Measurements from ENCODE around the gene ANLN. TPM values are rescaled to one million over a fixed set of nuclear protein-coding genes. Genes with fewer than 3 reads are reported as not detected.

ANLN gene
- total RNA-seq, 2 donors from 2014 or later, result 0.39 to 0.52 TPM

- H3K4me3 Mint-ChIP-seq, result no peak overlapping the region
- no peaks in the 10 kb centered on the region for H3K36me3 Mint-ChIP-seq (ENCODE audit: low read depth)
- no peak for DNase-seq
Observed at GRCh38 chr7:36406156-36406555, 16.5 kb downstream of the ANLN start.

GRCh38 chr7:36407636-36408550 lies 18.2 kb downstream of the ANLN start:
- DNase-seq, result no peak
- no peak for ATAC-seq
- Mint-ChIP-seq H3K4me3 (no peak overlapping the region), H3K36me3 (ENCODE audit: low read depth) (no peaks in the 10 kb centered on the region), H3K27me3 (no peaks in the 10 kb centered on the region), H3K27ac (no peak overlapping the region), H3K4me1 (peaks cover 15% of the 10 kb centered on the region)
- no peaks in the 10 kb centered on the region for H3K9me3 ChIP-seq (ENCODE audit: control insufficient read depth, low read length, poor library complexity, severe bottlenecking)

More at GRCh38 chr7:36406156-36406555, 16.5 kb downstream of the ANLN start:
- H3K27ac Mint-ChIP-seq, result no peak overlapping the region
- no peak for ATAC-seq
- H3K4me1 Mint-ChIP-seq, result peaks cover 15% of the 10 kb centered on the region
- no peaks in the 10 kb centered on the region for H3K27me3 Mint-ChIP-seq
- H3K9me3 ChIP-seq (ENCODE audit: control insufficient read depth, low read length, poor library complexity, severe bottlenecking), result no peaks in the 10 kb centered on the region

DNA sequence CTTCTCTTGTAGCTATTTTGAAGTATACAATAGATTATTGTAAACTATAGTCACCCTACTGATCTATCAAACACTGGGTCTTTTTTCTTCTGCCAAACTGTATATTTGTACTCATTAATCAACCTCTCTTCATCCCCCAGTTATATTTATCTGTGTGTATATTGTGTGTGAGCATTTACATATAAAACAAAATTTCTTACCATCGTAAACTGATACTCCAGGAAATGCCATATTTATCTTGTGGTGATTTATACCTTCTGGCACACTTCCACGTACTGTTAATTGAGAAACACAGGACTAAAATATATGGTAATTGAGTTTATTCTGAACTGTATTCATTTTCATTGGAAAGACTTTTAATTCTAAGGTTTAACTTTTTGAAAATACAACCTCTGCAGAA lies 18.9 kb downstream of the ANLN start:
- Mint-ChIP-seq H3K36me3 (ENCODE audit: low read depth) (no peaks in the 10 kb centered on the region), H3K27me3 (no peaks in the 10 kb centered on the region), H3K4me3 (no peak overlapping the region), H3K27ac (no peak overlapping the region), H3K4me1 (peaks cover 11% of the 10 kb centered on the region)
- no peak for ATAC-seq
- H3K9me3 ChIP-seq (ENCODE audit: control insufficient read depth, low read length, poor library complexity, severe bottlenecking), result no peaks in the 10 kb centered on the region
- no peak for DNase-seq

GRCh38 chr7:36409180-36409579 lies 19.5 kb downstream of the ANLN start:
- ATAC-seq, result no peak
- Mint-ChIP-seq H3K27me3 (no peaks in the 10 kb centered on the region), H3K4me1 (peaks cover 10% of the 10 kb centered on the region), H3K36me3 (ENCODE audit: low read depth) (no peaks in the 10 kb centered on the region), H3K27ac (no peak overlapping the region), H3K4me3 (no peak overlapping the region)
- no peaks in the 10 kb centered on the region for H3K9me3 ChIP-seq (ENCODE audit: control insufficient read depth, low read length, poor library complexity, severe bottlenecking)
- DNase-seq, result no peak

- Mint-ChIP-seq H3K27ac (no peak overlapping the region), H3K4me3 (no peak overlapping the region), H3K27me3 (no peaks in the 10 kb centered on the region), H3K36me3 (ENCODE audit: low read depth) (no peaks in the 10 kb centered on the region), H3K4me1 (peaks cover 3% of the 10 kb centered on the region)
- H3K9me3 ChIP-seq (ENCODE audit: control insufficient read depth, low read length, poor library complexity, severe bottlenecking), result no peaks in the 10 kb centered on the region
- no peak for DNase-seq
- ATAC-seq, result no peak
Observed at GRCh38 chr7:36415144-36415543, 25.5 kb downstream of the ANLN start.

DNA sequence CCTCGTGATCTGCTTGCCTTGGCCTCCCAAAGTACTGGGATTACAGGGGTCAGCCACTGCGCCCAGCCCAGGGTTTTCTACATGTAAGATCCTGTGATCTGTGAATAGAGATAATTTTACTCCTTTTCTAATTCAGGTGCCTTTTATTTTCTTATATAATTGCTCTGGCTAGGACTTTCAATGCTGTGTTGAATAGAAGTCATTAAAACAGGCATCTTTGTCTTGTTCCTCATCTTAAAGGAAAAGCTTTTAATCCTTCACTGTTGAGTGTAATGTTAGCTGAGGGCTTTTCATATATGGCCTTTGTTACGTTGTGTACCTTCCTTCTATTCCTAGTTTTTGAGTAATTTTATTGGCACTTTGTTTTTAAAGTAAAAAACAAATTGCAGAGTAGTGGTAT lies 26.6 kb downstream of the ANLN start:
- H3K27ac Mint-ChIP-seq, result no peak overlapping the region
- H3K4me3 Mint-ChIP-seq, result no peak overlapping the region
- no peaks in the 10 kb centered on the region for H3K36me3 Mint-ChIP-seq (ENCODE audit: low read depth)
- no peaks in the 10 kb centered on the region for H3K9me3 ChIP-seq (ENCODE audit: control insufficient read depth, low read length, poor library complexity, severe bottlenecking)
- DNase-seq, result no peak
- ATAC-seq, result no peak
- no peaks in the 10 kb centered on the region for H3K27me3 Mint-ChIP-seq
- H3K4me1 Mint-ChIP-seq, result peaks cover 3% of the 10 kb centered on the region

DNA sequence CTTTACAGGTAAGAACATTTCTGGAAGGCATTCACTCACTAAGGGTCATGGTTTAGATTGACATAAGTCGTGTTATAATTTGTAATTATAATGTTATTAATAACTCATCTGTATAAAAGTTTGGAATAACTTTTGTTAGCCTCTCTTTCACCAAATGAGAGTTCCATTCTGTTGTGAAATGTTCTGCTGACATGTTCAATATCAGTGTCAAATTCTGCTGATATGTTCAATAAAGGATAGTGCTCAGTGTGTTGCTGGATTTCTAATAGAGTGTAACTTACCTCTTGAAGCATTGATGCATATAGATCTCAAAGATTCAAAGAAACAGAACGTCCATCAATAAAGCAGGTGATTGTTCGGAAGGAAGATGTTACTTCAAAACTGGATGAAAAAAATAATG lies 30.6 kb downstream of the ANLN start:
- DNase-seq, result no peak
- Mint-ChIP-seq H3K4me3 (no peak overlapping the region), H3K36me3 (ENCODE audit: low read depth) (no peaks in the 10 kb centered on the region), H3K27ac (no peak overlapping the region), H3K4me1 (no peaks in the 10 kb centered on the region), H3K27me3 (no peaks in the 10 kb centered on the region)
- H3K9me3 ChIP-seq (ENCODE audit: control insufficient read depth, low read length, poor library complexity, severe bottlenecking), result no peaks in the 10 kb centered on the region
- no peak for ATAC-seq

- ATAC-seq (no peak), DNase-seq (no peak)
- no peak overlapping the region for H3K27ac Mint-ChIP-seq
- H3K9me3 ChIP-seq (ENCODE audit: control insufficient read depth, low read length, poor library complexity, severe bottlenecking), result no peaks in the 10 kb centered on the region
- no peak overlapping the region for H3K4me3 Mint-ChIP-seq
- H3K4me1 Mint-ChIP-seq, result no peaks in the 10 kb centered on the region
- no peaks in the 10 kb centered on the region for H3K27me3 Mint-ChIP-seq
- H3K36me3 Mint-ChIP-seq (ENCODE audit: low read depth), result no peaks in the 10 kb centered on the region
Observed at GRCh38 chr7:36422072-36422471, 32.4 kb downstream of the ANLN start.

DNA sequence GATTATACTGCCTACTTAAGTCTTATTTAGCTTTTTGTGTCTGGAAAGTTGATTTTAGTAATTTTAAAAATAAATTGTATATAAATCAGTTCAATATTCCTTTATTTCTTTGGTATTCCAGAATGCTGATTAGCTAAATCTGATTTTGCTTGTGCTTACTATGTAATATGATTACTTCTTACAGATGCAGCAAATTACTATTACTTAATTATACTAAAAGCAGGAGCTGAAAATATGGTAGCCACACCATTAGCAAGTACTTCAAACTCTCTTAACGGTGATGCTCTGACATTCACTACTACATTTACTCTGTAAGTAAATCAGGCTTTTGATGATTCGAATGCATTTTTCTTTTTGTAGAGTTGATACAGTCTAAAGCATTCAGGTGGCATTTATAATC lies 34.0 kb downstream of the ANLN start:
- no peaks in the 10 kb centered on the region for H3K4me1 Mint-ChIP-seq
- no peak overlapping the region for H3K27ac Mint-ChIP-seq
- H3K36me3 Mint-ChIP-seq (ENCODE audit: low read depth), result no peaks in the 10 kb centered on the region
- ATAC-seq, result no peak
- no peaks in the 10 kb centered on the region for H3K27me3 Mint-ChIP-seq
- H3K4me3 Mint-ChIP-seq, result no peak overlapping the region
- H3K9me3 ChIP-seq (ENCODE audit: control insufficient read depth, low read length, poor library complexity, severe bottlenecking), result no peaks in the 10 kb centered on the region
- no peak for DNase-seq

DNA sequence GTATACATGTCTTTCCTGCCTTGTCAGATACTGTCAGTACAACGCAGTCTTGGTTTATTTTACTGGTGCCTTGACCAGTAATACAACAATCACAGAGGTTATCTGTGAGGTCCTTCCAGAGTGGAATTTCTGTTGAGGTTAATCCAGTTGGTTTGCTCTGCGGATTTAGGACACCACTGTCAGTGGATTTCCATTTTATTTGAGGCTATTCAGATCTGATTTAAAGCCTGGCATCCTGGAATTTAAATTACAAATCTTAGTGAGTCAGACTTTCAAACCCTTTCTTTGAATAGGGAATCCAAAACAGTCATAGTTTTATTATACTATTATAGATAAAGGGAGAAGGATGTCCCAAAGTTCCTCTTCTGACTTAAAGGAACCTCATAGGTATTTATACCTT lies 40.5 kb downstream of the ANLN start:
- Mint-ChIP-seq H3K27ac (no peak overlapping the region), H3K4me1 (no peaks in the 10 kb centered on the region), H3K4me3 (no peak overlapping the region), H3K36me3 (ENCODE audit: low read depth) (no peaks in the 10 kb centered on the region), H3K27me3 (no peaks in the 10 kb centered on the region)
- DNase-seq (no peak), ATAC-seq (no peak)
- no peaks in the 10 kb centered on the region for H3K9me3 ChIP-seq (ENCODE audit: control insufficient read depth, low read length, poor library complexity, severe bottlenecking)

DNA sequence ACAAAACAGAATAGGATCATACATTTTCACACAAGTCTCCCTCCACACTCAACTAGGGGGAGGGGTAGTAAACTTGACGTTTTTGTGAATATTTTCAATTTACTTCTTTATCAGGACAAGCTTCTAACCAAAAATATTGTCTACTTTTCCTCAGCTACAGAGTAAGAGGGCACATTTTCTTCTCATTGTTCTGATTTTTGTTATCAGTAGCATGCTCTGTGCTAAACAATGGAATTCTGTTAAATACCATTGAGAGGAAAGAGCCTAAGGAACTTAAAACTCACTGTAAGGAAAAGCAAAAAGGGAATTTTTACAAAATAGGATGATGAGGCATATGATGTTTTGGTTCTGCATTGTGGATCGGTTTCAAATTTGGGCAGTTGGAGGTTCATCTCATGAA lies 41.2 kb downstream of the ANLN start:
- Mint-ChIP-seq H3K27ac (no peak overlapping the region), H3K27me3 (no peaks in the 10 kb centered on the region), H3K4me3 (no peak overlapping the region), H3K36me3 (ENCODE audit: low read depth) (no peaks in the 10 kb centered on the region), H3K4me1 (no peaks in the 10 kb centered on the region)
- DNase-seq, result no peak
- H3K9me3 ChIP-seq (ENCODE audit: control insufficient read depth, low read length, poor library complexity, severe bottlenecking), result no peaks in the 10 kb centered on the region
- no peak for ATAC-seq

GRCh38 chr7:36438211-36438610 lies 48.5 kb downstream of the ANLN start:
- ATAC-seq (no peak), DNase-seq (no peak)
- H3K9me3 ChIP-seq (ENCODE audit: control insufficient read depth, low read length, poor library complexity, severe bottlenecking), result no peaks in the 10 kb centered on the region
- H3K27ac Mint-ChIP-seq, result no peak overlapping the region
- H3K4me3 Mint-ChIP-seq, result no peak overlapping the region
- H3K4me1 Mint-ChIP-seq, result no peaks in the 10 kb centered on the region
- no peaks in the 10 kb centered on the region for H3K36me3 Mint-ChIP-seq (ENCODE audit: low read depth)
- H3K27me3 Mint-ChIP-seq, result no peaks in the 10 kb centered on the region

GRCh38 chr7:36439624-36440023 lies 50.0 kb downstream of the ANLN start:
- no peak overlapping the region for H3K27ac Mint-ChIP-seq
- H3K9me3 ChIP-seq (ENCODE audit: control insufficient read depth, low read length, poor library complexity, severe bottlenecking), result no peaks in the 10 kb centered on the region
- no peaks in the 10 kb centered on the region for H3K36me3 Mint-ChIP-seq (ENCODE audit: low read depth)
- no peak overlapping the region for H3K4me3 Mint-ChIP-seq
- no peak for DNase-seq
- no peak for ATAC-seq
- no peaks in the 10 kb centered on the region for H3K27me3 Mint-ChIP-seq
- no peaks in the 10 kb centered on the region for H3K4me1 Mint-ChIP-seq

GRCh38 chr7:36440880-36441279 lies 51.2 kb downstream of the ANLN start:
- no peaks in the 10 kb centered on the region for H3K36me3 Mint-ChIP-seq (ENCODE audit: low read depth)
- DNase-seq (no peak), ATAC-seq (no peak)
- no peaks in the 10 kb centered on the region for H3K27me3 Mint-ChIP-seq
- H3K27ac Mint-ChIP-seq, result no peak overlapping the region
- H3K4me3 Mint-ChIP-seq, result no peak overlapping the region
- H3K9me3 ChIP-seq (ENCODE audit: control insufficient read depth, low read length, poor library complexity, severe bottlenecking), result no peaks in the 10 kb centered on the region
- no peaks in the 10 kb centered on the region for H3K4me1 Mint-ChIP-seq

Data from T-helper 17 cell (primary cell).